Right lobe of liver (tissue), 6 donors: ENCODE results near the gene CCT8L2. TPM values are rescaled to one million over a fixed set of nuclear protein-coding genes. Genes with fewer than 3 reads are reported as not detected.
"Not testable (repeated sequence)": the region's sequence is repeated elsewhere in the genome, so short reads cannot be mapped to it uniquely, and the experiment has no call there.

Experiments used
- ATAC-seq, 4 donors: fragments of 200-7000 bp; cut with Tn5 transposase; one replicate each; pipeline ENCODE4 v1.9.1; 2020; ENCODE audit warnings: mild to moderate bottlenecking in 4 of 4, moderate library complexity in 4 of 4
- DNase-seq, 3 donors: peaks; one replicate each; pipeline ENCODE4 v3.0.0-alpha.2; 2020
- H3K27ac ChIP-seq, 3 donors: fragments of 200-600 bp; one replicate each; pipeline ENCODE4 v1.8.0; 2022
- H3K27me3 ChIP-seq, 2 donors: fragments of 200-600 bp; one replicate each; pipeline ENCODE4 v1.8.0; 2022
- H3K36me3 ChIP-seq, 4 donors: fragments of 200-600 bp; sonication (generic) in 1 of 4; one replicate each; pipeline versions ENCODE4 v1.5.1 to v1.8.0; 2017 to 2022; ENCODE audit warnings: control low read depth in 1 of 4
- H3K4me1 ChIP-seq, 4 donors: fragments of 200-600 bp; sonication (generic) in 1 of 4; one replicate each; pipeline versions ENCODE4 v1.5.1 to v1.8.0; 2017 to 2022; ENCODE audit warnings: control low read depth in 1 of 4
- H3K4me3 ChIP-seq, 3 donors: fragments of 200-600 bp; one replicate each; pipeline ENCODE4 v1.8.0; 2022
- H3K9me3 ChIP-seq, 4 donors: fragments of 200-600 bp; sonication (generic) in 1 of 4; one replicate each; pipeline versions ENCODE4 v1.5.1 to v1.8.0; 2017 to 2022; ENCODE audit warnings: control low read depth in 1 of 4
- CTCF ChIP-seq, 4 donors: fragments of 200-600 bp in 3 of 4; fragments of 450-650 bp in 1 of 4; IDR thresholded peaks; one replicate each; pipeline versions ENCODE4 v1.5.1 to v1.8.0; 2016 to 2022; ENCODE audit warnings: antibody characterized with exemption in 4 of 4, mild to moderate bottlenecking in 2 of 4
- POLR2A ChIP-seq: fragments of 450-650 bp; IDR thresholded peaks from one replicate; pipeline ENCODE4 v1.6.1; 2017; ENCODE audit warnings: antibody characterized with exemption, mild to moderate bottlenecking
- WGBS: methylation state at CpG from one replicate; pipeline ENCODE4 v1.1.6; 2018; ENCODE audit warnings: low coverage, low lambda C conversion rate; ENCODE audit not compliant: insufficient coverage; ENCODE audit errors: missing lambda C conversion rate; 5-methylcytosine and 5-hydroxymethylcytosine counted together
- intact Hi-C, 2 donors: fragments of 100-400 bp; cut with DNase I; formaldehyde crosslinking; loops; one replicate each; pipeline versions ENCODE4 v1.11.2 to v1.14.1; 2022
- total RNA-seq, 6 experiments: library from RNA; depleted of rRNA in 2 of 6; stranded (reverse); fragments of >200 nt in 2 of 6; fragmentation: NEBNext Ultra II Directional in 3 of 6; extraction: Animal tissue kit (Norgen Biotek cat#: 25700) in 3 of 6; gene quantifications; one replicate each; pipeline versions ENCODE4 v1.1.0 to v1.2.4, GENCODE V29; 2016 to 2023
- donor health status: DM: no; HTN: yes; CAD: no.
- donor health status: DM: no; HTN: no; CAD: no.
- donor health status: DM: no; HTN: no; CAD: no.
- donor health status: DM: no; HTN: yes; CAD: no.
- donor health status: DM: no; HTN: yes; CAD: no.

The CCT8L2 gene
- total RNA-seq, 6 experiments from 2014 or later = not detected

GRCh38 chr22:16601437-16602223 is 9.0 kb upstream of the CCT8L2 start:
- intact Hi-C loops = no loop called here
- Histone ChIP-seq H3K27me3 (no peaks in the 10 kb centered on the region), H3K9me3 (no peaks in the 10 kb centered on the region), H3K4me1 (no peaks in the 10 kb centered on the region), H3K27ac (no peak overlapping the region), H3K36me3 (no peaks in the 10 kb centered on the region), H3K4me3 (no peak overlapping the region)
- ATAC-seq (peak in 3 of 4 donors; percentile 42 to 54 (median 43)), DNase-seq (no peak)
- TF ChIP-seq POLR2A = no peak
- TF ChIP-seq CTCF (IDR thresholded peaks at IDR 0.05) = no peak
- 0% methylated on average over 1 of the region's 100 CpGs for WGBS

- H3K9me3 ChIP-seq, H3K4me3 ChIP-seq, H3K36me3 ChIP-seq, H3K4me1 ChIP-seq, H3K27ac ChIP-seq, intact Hi-C loops, H3K27me3 ChIP-seq: not testable (repeated sequence)
- DNase-seq = peak in 1 of 3 donors; percentile 58
- ATAC-seq = peak; percentile 28 to 74 (median 56)
- 9% methylated on average over 20 of the region's 71 CpGs for WGBS
Measured at GRCh38 chr22:16600644-16601436, 8.2 kb upstream of the CCT8L2 start.

GRCh38 chr22:16599648-16600047 is 7.0 kb upstream of the CCT8L2 start:
- intact Hi-C loops, ATAC-seq, H3K27me3 ChIP-seq, H3K4me1 ChIP-seq, H3K9me3 ChIP-seq, DNase-seq, H3K36me3 ChIP-seq, H3K4me3 ChIP-seq, H3K27ac ChIP-seq: not testable (repeated sequence)
- 27% methylated on average over 4 of the region's 4 CpGs for WGBS

- H3K27me3 ChIP-seq, H3K4me1 ChIP-seq, DNase-seq, H3K27ac ChIP-seq, H3K4me3 ChIP-seq, ATAC-seq, H3K36me3 ChIP-seq, H3K9me3 ChIP-seq, intact Hi-C loops: not testable (repeated sequence)
- 72% methylated on average over 8 of the region's 8 CpGs for WGBS
Measured at GRCh38 chr22:16595251-16595650, 2.6 kb upstream of the CCT8L2 start.

- 54% methylated on average over 4 of the region's 4 CpGs for WGBS
- ATAC-seq = no peak
Measured at GRCh38 chr22:16594026-16594425, 1.4 kb upstream of the CCT8L2 start.

GRCh38 chr22:16592231-16592630 is 379 bp downstream of the CCT8L2 start:
- H3K36me3 ChIP-seq, H3K27me3 ChIP-seq, H3K4me3 ChIP-seq, H3K4me1 ChIP-seq, DNase-seq, H3K27ac ChIP-seq, intact Hi-C loops, H3K9me3 ChIP-seq: not testable (repeated sequence)
- no CpG with 5 or more reads among the region's 11 CpGs for WGBS
- ATAC-seq = peak in 1 of 4 donors; percentile 17

More at GRCh38 chr22:16594026-16594425, 1.4 kb upstream of the CCT8L2 start:
- Histone ChIP-seq H3K36me3 (no peaks in the 10 kb centered on the region), H3K4me1 (no peaks in the 10 kb centered on the region), H3K4me3 (no peak overlapping the region), H3K27me3 (no peaks in the 10 kb centered on the region), H3K9me3 (no peaks in the 10 kb centered on the region), H3K27ac (no peak overlapping the region)
- intact Hi-C loops = no loop called here
- TF ChIP-seq CTCF (IDR thresholded peaks at IDR 0.05) = no peak
- no peak for TF ChIP-seq POLR2A
- DNase-seq = no peak

GRCh38 chr22:16591136-16591535 is 1.5 kb downstream of the CCT8L2 start:
- H3K4me1 ChIP-seq, H3K4me3 ChIP-seq, ATAC-seq, DNase-seq, H3K27me3 ChIP-seq, H3K9me3 ChIP-seq, H3K27ac ChIP-seq, H3K36me3 ChIP-seq, intact Hi-C loops: not testable (repeated sequence)
- WGBS = 36% methylated on average over 1 of the region's 4 CpGs
